ENCODE data around the gene CMC2.

CMC2 gene

DNA sequence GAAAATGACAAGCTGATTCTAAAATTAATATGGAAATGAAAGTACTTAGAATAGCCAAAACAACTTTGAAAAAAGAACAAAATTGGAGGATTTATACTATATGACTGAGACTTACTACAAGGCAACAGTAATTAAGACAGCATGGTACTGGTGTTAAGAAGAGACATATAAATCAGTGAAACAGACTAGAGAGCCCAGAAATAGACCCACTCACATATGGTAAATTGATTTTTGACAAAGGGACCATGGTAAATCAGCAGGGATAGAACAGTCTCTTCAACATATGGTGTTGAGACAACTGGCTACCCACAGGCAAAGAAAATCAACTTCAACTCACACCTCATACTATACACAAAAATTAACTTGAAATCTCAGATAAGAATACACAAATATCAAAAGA lies 12.9 kb downstream of the CMC2 start:
- Histone ChIP-seq H3K4me1 (ENCODE audit: insufficient read depth, low read length) (0 out of 2 replicates have a peak, but pooled peaks cover under 1% of the 10 kb centered on the region), H3K9me3 (ENCODE audit: control insufficient read depth, insufficient read depth, low read length) (no peaks in the 10 kb centered on the region), H3K36me3 (ENCODE audit: insufficient read depth, low read length) (peaks cover 7% of the 10 kb centered on the region), H3K9ac (ENCODE audit: low read depth, low read length) (no peak overlapping the region)

DNA sequence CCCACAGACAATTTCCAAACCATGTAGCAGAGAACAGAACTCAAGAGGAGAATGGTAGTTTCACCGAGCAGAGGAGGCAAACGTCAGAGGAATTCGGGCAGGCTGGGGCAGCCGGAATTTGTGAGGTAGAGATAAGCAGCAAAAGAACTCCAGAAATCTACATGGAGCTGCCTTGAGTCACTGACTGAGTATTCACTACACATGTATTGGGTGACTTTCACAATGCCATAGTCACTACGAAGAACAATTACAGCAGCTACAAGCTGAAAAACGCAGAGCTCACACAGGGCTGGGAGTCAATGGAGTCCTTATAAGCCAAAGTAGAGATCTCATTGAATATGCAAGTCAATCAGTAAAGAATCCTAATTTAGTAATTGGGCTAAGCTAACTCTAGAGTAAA lies 13.4 kb downstream of the CMC2 start:
- no peak overlapping the region for H3K9ac ChIP-seq (ENCODE audit: low read depth, low read length)
- H3K4me1 ChIP-seq (ENCODE audit: insufficient read depth, low read length) = no peaks in the 10 kb centered on the region
- H3K9me3 ChIP-seq (ENCODE audit: control insufficient read depth, insufficient read depth, low read length) = no peaks in the 10 kb centered on the region
- peaks cover 7% of the 10 kb centered on the region for H3K36me3 ChIP-seq (ENCODE audit: insufficient read depth, low read length)

- Histone ChIP-seq H3K9me3 (ENCODE audit: control insufficient read depth, insufficient read depth, low read length) (no peaks in the 10 kb centered on the region), H3K9ac (ENCODE audit: low read depth, low read length) (no peak overlapping the region), H3K36me3 (ENCODE audit: insufficient read depth, low read length) (peaks cover 7% of the 10 kb centered on the region), H3K4me1 (ENCODE audit: insufficient read depth, low read length) (peaks cover 5% of the 10 kb centered on the region; the same call in 1 of the 2 replicates)
These were observed 13.9 kb downstream of the CMC2 start for GRCh38 chr16:80992676-80993293.

GRCh38 chr16:80991792-80992430 lies 14.8 kb downstream of the CMC2 start:
- Histone ChIP-seq H3K4me1 (ENCODE audit: insufficient read depth, low read length) (peaks cover 12% of the 10 kb centered on the region), H3K36me3 (ENCODE audit: insufficient read depth, low read length) (peaks cover 7% of the 10 kb centered on the region), H3K9ac (ENCODE audit: low read depth, low read length) (no peak overlapping the region), H3K9me3 (ENCODE audit: control insufficient read depth, insufficient read depth, low read length) (no peaks in the 10 kb centered on the region)

DNA sequence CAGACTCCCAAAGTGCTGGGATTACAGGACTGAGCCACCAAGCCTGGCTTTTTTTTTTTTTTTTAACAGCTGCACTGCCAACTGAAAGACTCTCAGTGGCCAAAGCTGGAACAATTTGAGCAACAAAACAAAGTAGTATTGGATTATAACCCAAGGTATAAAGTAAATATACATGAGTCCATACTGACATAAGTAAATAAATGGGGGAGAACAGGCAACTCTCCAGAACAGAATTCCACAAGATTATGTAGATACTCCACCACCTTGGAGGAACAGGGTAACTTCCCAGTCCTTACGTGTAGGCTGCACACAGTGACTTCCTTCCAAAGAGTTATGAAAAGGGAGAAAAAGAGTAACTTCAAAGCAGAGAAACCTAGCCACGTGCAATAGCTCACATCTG lies 15.7 kb downstream of the CMC2 start:
- no peaks in the 10 kb centered on the region for H3K9me3 ChIP-seq (ENCODE audit: control insufficient read depth, insufficient read depth, low read length)
- H3K4me1 ChIP-seq (ENCODE audit: insufficient read depth, low read length) = peaks cover 22% of the 10 kb centered on the region
- H3K9ac ChIP-seq (ENCODE audit: low read depth, low read length) = no peak overlapping the region
- H3K36me3 ChIP-seq (ENCODE audit: insufficient read depth, low read length) = peaks cover 7% of the 10 kb centered on the region

- peaks cover 23% of the 10 kb centered on the region for H3K4me1 ChIP-seq (ENCODE audit: insufficient read depth, low read length)
- peaks cover 7% of the 10 kb centered on the region for H3K36me3 ChIP-seq (ENCODE audit: insufficient read depth, low read length)
- H3K9ac ChIP-seq (ENCODE audit: low read depth, low read length) = no peak overlapping the region
- no peaks in the 10 kb centered on the region for H3K9me3 ChIP-seq (ENCODE audit: control insufficient read depth, insufficient read depth, low read length)
These were observed 16.1 kb downstream of the CMC2 start for GRCh38 chr16:80990577-80990976.

GRCh38 chr16:80989801-80990200 lies 16.9 kb downstream of the CMC2 start:
- Histone ChIP-seq H3K36me3 (ENCODE audit: insufficient read depth, low read length) (peaks cover 7% of the 10 kb centered on the region), H3K9me3 (ENCODE audit: control insufficient read depth, insufficient read depth, low read length) (no peaks in the 10 kb centered on the region), H3K4me1 (ENCODE audit: insufficient read depth, low read length) (peaks cover 23% of the 10 kb centered on the region), H3K9ac (ENCODE audit: low read depth, low read length) (no peak overlapping the region)

- peaks cover 23% of the 10 kb centered on the region for H3K4me1 ChIP-seq (ENCODE audit: insufficient read depth, low read length)
These were observed 17.9 kb downstream of the CMC2 start for GRCh38 chr16:80988756-80989155.

DNA sequence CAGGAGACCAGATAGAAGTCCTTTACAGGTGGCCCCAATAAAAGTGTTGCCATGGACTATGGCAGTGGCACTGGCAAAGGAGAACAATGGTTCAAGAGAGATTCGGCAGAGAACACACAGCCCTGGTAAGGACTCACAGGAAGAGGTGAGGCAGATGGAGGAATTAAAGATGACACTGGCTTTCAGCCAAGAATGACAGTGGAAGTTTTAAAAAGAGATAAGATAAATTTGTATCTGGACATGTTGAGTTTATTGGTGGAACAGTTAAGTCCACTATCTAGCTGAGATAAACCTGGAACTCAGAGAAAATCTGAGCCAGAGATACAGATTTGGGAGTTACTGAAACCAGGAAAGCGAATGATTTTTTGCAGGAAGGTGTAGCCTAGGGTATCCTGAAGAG lies 20.1 kb downstream of the CMC2 start:
- Histone ChIP-seq H3K4me1 (ENCODE audit: insufficient read depth, low read length) (peaks cover 23% of the 10 kb centered on the region), H3K9me3 (ENCODE audit: control insufficient read depth, insufficient read depth, low read length) (no peaks in the 10 kb centered on the region), H3K36me3 (ENCODE audit: insufficient read depth, low read length) (peaks cover 6% of the 10 kb centered on the region), H3K9ac (ENCODE audit: low read depth, low read length) (no peak overlapping the region)

More at GRCh38 chr16:80988756-80989155, 17.9 kb downstream of the CMC2 start:
- no peaks in the 10 kb centered on the region for H3K9me3 ChIP-seq (ENCODE audit: control insufficient read depth, insufficient read depth, low read length)
- peaks cover 7% of the 10 kb centered on the region for H3K36me3 ChIP-seq (ENCODE audit: insufficient read depth, low read length)
- H3K9ac ChIP-seq (ENCODE audit: low read depth, low read length) = no peak overlapping the region

GRCh38 chr16:80985611-80986010 lies 21.1 kb downstream of the CMC2 start:
- Histone ChIP-seq H3K9me3 (ENCODE audit: control insufficient read depth, insufficient read depth, low read length) (no peaks in the 10 kb centered on the region), H3K9ac (ENCODE audit: low read depth, low read length) (no peak overlapping the region), H3K4me1 (ENCODE audit: insufficient read depth, low read length) (peaks cover 23% of the 10 kb centered on the region), H3K36me3 (ENCODE audit: insufficient read depth, low read length) (no peaks in the 10 kb centered on the region)

DNA sequence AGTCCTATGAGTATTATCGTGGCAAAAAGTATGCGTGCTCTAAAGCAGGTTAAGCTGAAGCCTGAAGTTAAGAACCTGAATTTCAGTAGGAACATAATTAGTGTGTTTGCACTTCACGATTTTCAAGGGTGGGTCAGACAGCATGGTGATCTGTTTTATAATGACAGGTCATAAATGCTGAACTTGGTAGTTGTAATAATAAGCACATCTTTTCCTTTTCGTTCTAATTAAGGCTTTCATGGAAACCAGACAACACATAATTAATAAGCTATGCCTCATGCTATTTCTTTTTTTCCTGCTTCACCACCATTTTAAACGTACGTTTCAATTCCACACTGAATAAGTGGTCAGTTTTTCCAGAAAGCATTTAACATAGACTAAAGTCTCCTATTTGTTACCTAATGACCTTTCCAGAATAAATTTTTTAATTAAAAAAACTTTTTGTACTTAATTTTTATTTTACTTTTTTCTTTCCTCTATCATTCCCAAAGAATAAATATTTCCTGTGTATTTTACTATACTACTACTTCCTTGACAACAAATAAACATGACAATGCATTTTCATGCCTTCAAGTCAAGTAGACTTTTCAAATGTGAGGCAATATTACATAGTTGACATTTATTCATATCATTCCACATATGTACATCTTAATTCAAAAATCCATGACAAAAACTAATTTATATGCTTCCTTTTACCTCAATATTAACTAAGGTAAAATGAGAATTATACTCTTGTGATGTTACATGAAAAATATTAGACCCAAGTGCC lies 22.4 kb downstream of the CMC2 start:
- no peaks in the 10 kb centered on the region for H3K36me3 ChIP-seq (ENCODE audit: insufficient read depth, low read length)
- peaks cover 23% of the 10 kb centered on the region for H3K4me1 ChIP-seq (ENCODE audit: insufficient read depth, low read length)
- no peaks in the 10 kb centered on the region for H3K9me3 ChIP-seq (ENCODE audit: control insufficient read depth, insufficient read depth, low read length)
- no peak overlapping the region for H3K9ac ChIP-seq (ENCODE audit: low read depth, low read length)

DNA sequence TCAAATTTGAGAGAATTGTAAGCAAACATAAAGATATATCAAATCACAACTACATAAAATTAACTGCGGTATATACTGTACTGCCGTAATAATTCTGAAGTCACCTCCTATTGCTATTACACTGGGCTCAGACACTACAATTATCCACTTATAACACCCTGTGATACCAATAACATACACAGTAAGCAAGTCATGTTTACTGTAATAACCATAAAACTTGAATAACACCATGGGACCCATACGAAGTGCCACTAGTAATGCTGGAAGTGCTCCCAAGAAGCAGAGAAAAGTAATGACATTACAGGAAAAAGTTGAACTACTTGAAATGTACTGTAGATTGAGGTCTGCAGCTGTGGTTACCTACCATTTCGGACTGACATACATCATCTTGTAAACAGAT lies 24.0 kb downstream of the CMC2 start:
- Histone ChIP-seq H3K4me1 (ENCODE audit: insufficient read depth, low read length) (peaks cover 18% of the 10 kb centered on the region), H3K9me3 (ENCODE audit: control insufficient read depth, insufficient read depth, low read length) (no peaks in the 10 kb centered on the region), H3K9ac (ENCODE audit: low read depth, low read length) (no peak overlapping the region), H3K36me3 (ENCODE audit: insufficient read depth, low read length) (no peaks in the 10 kb centered on the region)

GRCh38 chr16:80981103-80981502 lies 25.6 kb downstream of the CMC2 start:
- Histone ChIP-seq H3K9me3 (ENCODE audit: control insufficient read depth, insufficient read depth, low read length) (no peaks in the 10 kb centered on the region), H3K36me3 (ENCODE audit: insufficient read depth, low read length) (no peaks in the 10 kb centered on the region), H3K9ac (ENCODE audit: low read depth, low read length) (no peak overlapping the region), H3K4me1 (ENCODE audit: insufficient read depth, low read length) (peaks cover 3% of the 10 kb centered on the region)

GRCh38 chr16:80976946-80977345 lies 29.7 kb downstream of the CMC2 start:
- Histone ChIP-seq H3K36me3 (ENCODE audit: insufficient read depth, low read length) (no peaks in the 10 kb centered on the region), H3K9ac (ENCODE audit: low read depth, low read length) (no peak overlapping the region), H3K9me3 (ENCODE audit: control insufficient read depth, insufficient read depth, low read length) (no peaks in the 10 kb centered on the region), H3K4me1 (ENCODE audit: insufficient read depth, low read length) (no peaks in the 10 kb centered on the region)
